Cerebellar cortex (tissue), 1 donor: ENCODE measurements around the gene KCNQ1.
A peak's percentile ranks its signal among the peaks of the same experiment; 100 is the strongest.

Experiments used
- DNase-seq: peaks from one replicate; pipeline ENCODE4 v3.0.0-alpha.2; 2015; ENCODE audit warnings: low spot score

The KCNQ1 gene

GRCh38 chr11:2425506-2425905 lies 19.3 kb upstream of the KCNQ1 start:
- DNase-seq, result no peak

DNA sequence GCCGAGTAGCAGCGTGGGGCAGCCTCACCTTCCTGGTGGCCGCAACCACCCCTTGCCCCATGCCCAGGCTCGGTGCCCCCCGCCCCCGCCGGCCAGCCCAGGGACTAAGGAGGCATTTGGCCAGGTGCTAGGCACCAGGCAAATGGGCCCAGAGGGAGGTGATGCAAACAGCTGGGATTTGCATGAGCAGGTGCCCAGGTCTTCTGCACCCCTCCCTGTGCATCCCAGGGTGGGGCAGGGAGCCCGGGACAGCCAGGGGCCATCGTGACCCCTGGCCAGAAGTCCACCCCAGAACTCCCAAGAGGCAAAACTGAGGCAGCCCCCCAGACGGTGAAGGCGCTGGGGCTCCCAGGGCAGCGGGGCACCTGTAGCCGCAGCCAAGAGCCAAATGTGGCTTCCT lies 18.6 kb upstream of the KCNQ1 start:
- no peak for DNase-seq

DNA sequence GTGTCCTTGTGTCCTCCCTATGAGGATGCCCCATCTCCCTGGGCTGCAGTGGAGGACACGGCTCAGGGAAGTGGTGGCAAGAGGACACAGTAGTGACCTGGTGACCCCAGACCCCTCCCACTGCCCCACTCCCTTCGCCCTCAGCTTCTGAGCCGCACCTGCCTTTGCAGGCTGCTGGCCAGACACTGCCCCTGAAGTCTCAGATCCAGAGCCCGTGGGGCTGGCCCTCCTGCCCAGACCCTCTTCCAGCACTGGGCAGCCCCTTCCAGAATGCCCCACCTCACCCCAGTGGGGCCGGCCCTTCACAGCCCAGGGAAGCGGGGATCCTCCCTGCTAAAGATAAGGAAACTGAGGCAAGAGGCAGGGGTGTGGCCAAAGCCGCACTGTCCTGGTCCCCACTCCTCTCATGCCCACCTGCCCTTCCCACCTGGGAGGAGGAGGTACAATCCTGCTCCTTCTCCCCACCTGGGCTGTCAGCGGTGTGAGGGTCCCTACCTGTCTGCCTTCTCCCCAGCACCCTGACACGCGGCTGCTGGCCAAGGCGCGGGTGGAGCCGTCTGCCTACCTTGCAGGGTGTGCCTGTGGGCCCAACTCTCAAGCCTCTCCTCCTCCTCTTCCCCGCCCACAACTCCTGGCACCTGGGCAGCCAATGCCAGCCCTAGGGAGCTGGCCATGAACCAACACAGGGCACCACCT lies 17.8 kb upstream of the KCNQ1 start:
- DNase-seq, result no peak

DNA sequence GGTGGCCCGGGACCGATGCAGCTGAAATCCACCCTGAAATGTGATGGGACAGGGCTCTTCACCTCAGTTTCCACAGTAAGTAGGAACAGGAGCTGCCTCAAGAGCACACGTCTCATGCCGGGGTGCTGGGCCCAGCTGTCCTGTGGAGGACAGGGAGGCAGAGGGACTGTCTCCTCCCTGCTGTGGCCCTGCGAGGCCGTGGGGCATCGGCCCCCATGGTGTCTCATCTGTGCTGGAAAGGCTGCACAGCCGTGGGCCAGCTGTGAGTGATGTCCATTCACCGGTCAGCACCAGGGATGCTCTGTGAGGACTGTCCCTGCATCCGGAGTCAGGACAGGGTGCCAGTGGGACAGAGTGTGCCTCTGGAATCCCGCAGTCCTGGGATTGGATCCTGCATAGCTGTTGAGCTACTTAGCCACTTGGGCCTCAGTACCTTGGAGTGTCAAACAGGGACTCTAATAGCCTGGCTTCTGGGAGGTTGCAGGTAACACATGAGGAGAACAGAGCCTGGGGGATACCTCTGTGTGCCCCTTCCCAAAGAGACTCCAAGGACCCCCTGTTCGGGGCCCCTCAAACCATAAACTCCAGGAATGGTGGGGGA lies 17.0 kb upstream of the KCNQ1 start:
- no peak for DNase-seq

- DNase-seq, result peak; percentile 49
These were observed 16.4 kb upstream of the KCNQ1 start for GRCh38 chr11:2428322-2428795.

GRCh38 chr11:2431395-2431794 lies 13.4 kb upstream of the KCNQ1 start:
- no peak for DNase-seq

GRCh38 chr11:2432171-2432621 lies 12.6 kb upstream of the KCNQ1 start:
- DNase-seq, result no peak

DNA sequence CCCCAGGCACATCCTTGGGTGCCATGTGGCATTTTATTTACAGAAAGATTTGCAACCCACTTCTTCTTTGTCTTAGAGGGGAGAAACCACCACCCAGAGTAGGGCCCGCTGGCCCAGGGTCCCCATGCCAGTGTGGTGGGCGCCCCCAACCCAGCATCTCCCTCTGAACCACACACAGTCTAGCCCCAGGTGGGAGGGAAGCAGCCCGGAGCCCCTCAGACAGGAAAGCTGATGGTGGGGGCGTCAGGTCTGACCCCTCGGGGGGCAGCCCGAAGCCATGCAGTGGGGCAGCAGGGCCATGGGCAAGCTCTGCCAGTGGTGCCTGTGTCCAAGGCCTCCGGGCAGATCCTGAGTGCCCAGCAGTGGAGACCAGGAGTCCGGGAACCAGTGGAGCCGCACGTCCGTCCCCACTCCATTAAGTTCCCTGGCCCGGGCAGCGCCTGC lies 12.2 kb upstream of the KCNQ1 start:
- no peak for DNase-seq

DNA sequence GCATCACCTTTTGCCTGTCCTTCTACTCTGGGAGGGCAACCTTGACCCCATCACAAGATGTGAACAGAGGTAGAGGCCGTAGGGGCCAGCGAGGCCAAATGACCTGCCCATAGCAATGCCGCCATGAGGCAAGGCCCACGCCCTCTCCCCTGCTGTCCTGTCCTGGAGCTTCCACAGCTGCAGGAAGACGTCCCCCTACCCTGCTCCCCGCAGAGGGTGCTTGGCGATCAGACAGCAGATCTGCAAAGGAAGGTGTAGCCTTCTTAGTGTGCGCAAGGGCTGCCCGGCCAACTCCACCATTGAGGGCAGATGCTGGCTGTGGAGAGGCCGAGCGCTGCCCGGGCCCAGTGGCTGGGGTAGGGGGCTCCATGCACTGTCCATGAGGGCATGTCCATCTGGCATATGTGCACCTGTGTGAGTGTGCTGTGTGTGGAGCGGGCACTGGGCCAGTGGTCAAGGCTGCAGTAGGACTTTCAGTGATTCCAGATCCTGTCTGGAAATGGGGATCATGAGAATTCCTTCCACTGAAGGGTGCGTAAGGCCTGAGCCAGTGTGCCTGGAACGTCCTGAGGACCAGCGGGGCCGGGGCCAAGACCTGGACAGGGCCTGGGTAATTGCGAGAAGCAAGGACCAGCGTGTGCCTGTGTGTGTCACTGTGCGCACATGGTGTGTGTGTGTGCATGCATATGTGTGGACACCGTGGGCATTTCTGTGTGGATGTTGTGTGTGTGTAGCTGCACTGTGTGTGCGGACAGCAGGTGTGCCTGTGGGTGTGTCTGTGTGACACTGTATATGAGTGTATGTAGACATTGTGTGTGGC lies 11.5 kb upstream of the KCNQ1 start:
- no peak for DNase-seq

DNA sequence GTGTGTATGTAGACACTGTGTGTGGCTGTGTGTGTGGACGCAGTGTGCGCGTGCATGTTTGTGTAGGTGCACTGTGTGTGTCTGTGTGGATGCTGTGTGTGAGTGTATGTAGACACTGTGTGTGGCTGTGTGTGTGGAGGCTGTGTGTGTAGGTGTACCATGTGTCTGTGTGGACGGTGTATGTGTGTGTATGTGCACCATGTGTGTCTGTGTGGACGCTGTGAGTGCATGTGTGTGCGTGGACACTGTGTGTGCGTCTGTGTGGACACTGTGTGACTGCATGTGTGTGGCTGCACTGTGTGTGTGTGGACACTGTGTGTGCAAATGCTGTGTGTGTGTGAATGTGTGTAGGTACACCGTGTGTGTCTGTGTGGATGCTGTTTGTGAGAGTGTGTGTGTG lies 10.8 kb upstream of the KCNQ1 start:
- DNase-seq, result no peak

- DNase-seq, result no peak
These were observed 10.1 kb upstream of the KCNQ1 start for GRCh38 chr11:2434506-2435255.

DNA sequence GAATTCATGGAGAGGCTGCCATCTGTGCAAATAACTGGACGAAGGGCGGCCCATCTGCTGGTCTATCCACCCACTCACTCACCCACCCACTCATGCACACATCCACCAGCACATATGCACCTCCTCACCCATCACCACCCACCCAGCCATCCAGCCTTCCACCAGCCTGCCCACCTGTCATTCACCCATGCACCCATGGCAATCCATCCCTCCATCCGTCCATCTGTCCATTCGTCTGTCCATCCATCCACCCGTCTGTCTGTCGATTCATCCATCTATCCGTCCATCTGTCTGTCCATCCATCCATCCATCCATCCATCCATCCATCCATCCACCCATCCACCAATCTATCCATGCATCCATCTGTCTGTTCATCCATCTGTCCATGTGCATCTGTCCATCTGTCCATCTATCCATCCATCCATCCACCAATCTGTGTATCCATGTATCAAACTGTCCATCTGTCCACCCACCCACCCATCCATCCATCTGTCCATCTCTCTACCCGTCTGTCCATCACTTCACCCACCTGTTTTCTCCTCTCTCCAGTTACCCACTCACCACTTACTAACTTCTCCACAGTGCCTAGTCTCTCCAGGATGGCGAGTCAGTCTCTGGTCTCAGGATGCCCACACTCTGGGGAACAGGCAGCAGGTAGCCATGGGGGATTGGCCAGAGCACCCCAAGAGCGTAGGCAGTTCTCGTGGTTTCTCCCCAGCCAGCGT lies 9.4 kb upstream of the KCNQ1 start:
- DNase-seq, result no peak

DNA sequence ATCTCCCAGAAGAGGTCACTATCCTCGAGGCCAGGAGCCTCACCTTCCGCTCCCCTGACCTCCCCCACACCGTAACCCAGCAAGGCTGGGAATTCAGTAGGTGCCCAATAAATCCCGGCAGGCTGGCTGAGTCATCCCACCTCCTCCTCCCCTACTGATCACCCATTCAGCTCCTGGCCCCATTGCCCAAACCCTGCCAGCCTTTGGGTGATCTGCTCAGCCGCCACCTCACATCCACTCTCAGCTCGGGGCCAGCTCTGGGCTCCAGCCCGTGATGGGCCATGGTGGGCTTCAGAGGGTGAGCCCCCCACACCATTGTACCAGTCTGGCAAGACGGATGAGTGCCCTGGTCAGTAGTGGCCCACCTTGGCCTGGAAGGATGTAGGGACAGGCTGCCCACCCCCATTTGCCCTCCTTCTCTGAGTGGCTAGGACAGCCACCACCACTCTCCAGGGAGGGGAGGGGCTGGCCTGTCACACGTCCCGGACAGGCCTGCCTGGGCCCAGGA lies 8.7 kb upstream of the KCNQ1 start:
- no peak for DNase-seq

GRCh38 chr11:2436521-2437031 lies 8.2 kb upstream of the KCNQ1 start:
- no peak for DNase-seq

- DNase-seq, result no peak
These were observed 7.3 kb upstream of the KCNQ1 start for GRCh38 chr11:2437516-2437915.

DNA sequence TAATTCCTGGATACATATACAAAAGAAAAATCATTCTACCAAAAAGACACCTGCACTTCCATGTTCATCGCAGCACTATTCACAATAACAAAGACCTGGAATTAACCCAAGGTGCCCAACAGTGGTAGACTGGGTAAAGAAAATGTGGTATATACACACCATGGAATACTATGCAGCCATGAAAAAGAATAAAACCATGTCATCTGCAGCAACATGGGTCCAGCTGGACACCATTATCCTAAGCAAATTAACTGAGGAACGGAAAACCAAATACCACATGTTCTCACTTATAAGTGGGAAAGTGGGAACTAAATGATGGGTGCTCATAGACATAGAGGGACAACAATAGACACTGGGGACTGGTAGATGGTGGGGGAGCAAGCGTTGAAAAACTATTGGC lies 5.0 kb upstream of the KCNQ1 start:
- DNase-seq, result no peak

GRCh38 chr11:2440646-2441045 lies 4.2 kb upstream of the KCNQ1 start:
- DNase-seq, result no peak

GRCh38 chr11:2441171-2441570 lies 3.6 kb upstream of the KCNQ1 start:
- no peak for DNase-seq

- no peak for DNase-seq
These were observed 2.2 kb upstream of the KCNQ1 start for GRCh38 chr11:2442589-2442988.

GRCh38 chr11:2443406-2443805 lies 1.4 kb upstream of the KCNQ1 start:
- no peak for DNase-seq
